Raji (cell line): Measurements from ENCODE around the gene RXFP1.

Experiments used
- POLR2A ChIP-seq: IDR thresholded peaks from 2 replicates; pipeline ENCODE4 v1.6.1; 2011; ENCODE audit warnings: low read depth, low read length, control low read depth; ENCODE audit not compliant: insufficient read depth

Gene RXFP1

GRCh38 chr4:158586881-158587280 lies 65.2 kb downstream of the RXFP1 start:
- TF ChIP-seq POLR2A, result no peak

GRCh38 chr4:158588285-158588684 lies 66.6 kb downstream of the RXFP1 start:
- no peak for TF ChIP-seq POLR2A

DNA sequence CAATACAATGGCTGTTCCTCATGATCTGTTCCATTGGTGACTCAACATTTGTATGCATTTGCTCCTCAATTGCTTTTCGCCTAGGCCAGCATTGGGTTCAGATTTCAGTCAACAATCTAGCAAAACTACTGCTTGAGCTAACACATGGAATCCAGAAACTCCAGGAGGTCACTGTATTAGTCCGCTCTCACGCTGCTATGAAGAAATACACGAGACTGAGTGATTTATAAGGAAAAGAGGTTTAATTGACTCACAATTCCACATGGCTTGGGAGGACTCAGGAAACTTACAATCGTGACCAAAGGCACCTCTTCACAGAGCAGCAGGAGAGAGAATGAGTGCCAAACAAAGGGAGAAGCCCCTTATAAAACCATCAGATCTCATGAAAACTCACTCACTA lies 67.1 kb downstream of the RXFP1 start:
- no peak for TF ChIP-seq POLR2A

GRCh38 chr4:158590306-158590705 lies 68.6 kb downstream of the RXFP1 start:
- no peak for TF ChIP-seq POLR2A

- no peak for TF ChIP-seq POLR2A
Measured at GRCh38 chr4:158590824-158591223, 69.1 kb downstream of the RXFP1 start.

DNA sequence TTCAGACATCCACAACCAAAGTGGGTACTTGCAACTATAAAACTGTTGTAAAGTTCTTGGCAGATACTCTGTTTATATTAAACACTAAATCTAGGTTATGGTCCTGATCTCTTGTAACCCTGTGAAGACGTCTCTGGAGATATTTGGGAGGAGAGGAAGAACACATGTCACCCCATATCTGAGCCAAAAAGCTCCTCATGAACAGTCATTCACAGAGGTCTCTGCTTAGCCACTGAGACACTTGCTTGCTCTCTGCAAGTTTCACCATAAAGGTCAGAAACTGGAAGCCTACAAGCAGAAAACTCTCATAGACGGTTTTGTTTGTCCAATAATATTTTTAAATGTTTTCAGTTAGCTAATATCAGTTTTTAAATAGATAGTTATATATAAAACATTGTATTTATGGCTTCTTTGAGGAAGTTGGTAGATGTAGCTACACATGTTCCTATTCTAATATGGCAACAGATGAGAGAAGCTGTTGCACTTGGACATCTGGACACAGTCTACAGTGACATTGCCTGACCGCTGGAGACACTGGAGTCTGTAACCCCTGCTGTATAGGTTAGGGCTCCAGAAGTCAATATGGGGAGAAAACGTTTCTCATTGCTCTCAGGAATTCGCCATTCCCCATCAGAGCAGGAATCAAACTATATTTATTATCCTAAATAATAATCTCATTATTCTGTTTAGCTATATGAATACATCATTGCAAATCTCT lies 76.4 kb downstream of the RXFP1 start:
- TF ChIP-seq POLR2A, result no peak

- no peak for TF ChIP-seq POLR2A
Measured at GRCh38 chr4:158599150-158599549, 77.5 kb downstream of the RXFP1 start.

GRCh38 chr4:158599765-158600498 lies 78.2 kb downstream of the RXFP1 start:
- no peak for TF ChIP-seq POLR2A

DNA sequence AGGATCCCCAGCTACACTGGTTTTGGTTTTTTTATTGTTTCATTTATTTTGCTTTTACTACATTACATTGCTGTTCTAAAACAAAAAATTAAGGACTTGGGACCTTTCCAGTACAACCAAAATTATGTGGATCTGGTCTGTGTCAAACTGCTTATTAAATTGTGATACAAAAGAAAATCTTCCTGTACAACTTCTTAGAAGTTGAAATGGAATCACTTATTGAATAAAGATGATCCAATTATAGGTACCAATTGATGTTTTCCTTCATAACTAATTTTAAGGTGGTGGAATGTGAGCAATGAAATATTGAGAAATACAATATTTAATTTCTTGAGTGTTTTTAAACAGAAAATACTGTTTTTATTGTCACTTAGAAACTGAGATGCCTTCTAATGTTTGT lies 82.7 kb downstream of the RXFP1 start:
- no peak for TF ChIP-seq POLR2A

DNA sequence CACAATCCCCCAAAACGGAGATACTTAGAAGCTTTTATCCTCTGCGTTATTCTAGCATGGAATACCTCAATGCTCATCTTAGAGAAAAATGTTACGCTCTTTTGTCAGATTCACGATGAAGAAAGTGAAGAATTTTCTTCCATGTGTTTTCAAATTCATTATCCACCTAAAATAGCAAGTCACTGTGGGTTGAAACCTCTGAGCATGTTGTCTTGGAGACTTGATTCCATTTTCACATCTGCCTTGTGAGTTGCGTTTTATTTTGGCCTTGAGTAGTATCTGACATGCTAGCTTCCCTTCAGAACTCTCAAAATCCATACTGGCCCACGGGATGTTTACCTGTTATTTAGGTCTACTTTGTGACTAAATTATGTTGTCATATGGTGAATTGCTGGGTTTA lies 83.7 kb downstream of the RXFP1 start:
- TF ChIP-seq POLR2A, result no peak

GRCh38 chr4:158606969-158607368 lies 85.3 kb downstream of the RXFP1 start:
- no peak for TF ChIP-seq POLR2A

DNA sequence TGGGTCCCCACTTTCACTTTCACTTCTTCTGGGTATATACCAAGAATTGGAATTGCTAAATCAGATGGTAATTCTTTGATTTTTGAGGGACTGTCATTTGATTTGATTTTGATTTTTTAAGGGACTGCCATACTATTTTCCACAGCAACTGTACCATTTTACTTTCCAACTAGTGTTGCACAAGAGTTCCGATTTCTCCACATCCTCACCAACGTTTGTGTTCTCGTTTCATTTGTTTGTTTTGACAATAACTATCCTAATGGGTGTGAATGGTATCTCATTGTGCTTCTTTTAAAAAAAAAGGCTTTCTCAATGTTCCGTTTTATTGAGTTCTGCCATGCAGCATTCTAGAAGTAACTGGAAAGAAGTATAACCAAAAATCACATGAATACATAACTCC lies 87.4 kb downstream of the RXFP1 start:
- TF ChIP-seq POLR2A, result no peak

DNA sequence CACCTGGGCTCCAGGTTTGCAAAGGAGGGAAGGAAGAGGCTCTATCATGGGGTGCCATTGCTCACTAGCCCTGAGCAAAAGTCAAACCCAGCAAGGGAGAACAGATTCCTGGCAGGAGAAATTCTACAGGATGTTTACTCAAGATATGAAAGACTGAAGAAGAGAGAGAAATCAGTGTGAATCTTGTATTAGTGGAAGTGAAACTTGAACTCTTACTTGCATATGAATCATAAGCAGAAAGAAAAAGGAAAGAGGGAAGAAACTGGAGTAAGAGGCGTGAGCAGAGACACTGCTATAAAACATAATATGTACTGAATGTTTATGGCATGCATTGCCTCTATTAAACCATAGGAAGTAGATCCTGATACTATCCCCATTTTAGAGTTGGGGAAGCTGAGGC lies 89.1 kb downstream of the RXFP1 start:
- TF ChIP-seq POLR2A, result no peak

- TF ChIP-seq POLR2A, result no peak
Measured at GRCh38 chr4:158613046-158613445, 91.4 kb downstream of the RXFP1 start.

GRCh38 chr4:158617956-158618355 lies 96.3 kb downstream of the RXFP1 start:
- TF ChIP-seq POLR2A, result no peak

DNA sequence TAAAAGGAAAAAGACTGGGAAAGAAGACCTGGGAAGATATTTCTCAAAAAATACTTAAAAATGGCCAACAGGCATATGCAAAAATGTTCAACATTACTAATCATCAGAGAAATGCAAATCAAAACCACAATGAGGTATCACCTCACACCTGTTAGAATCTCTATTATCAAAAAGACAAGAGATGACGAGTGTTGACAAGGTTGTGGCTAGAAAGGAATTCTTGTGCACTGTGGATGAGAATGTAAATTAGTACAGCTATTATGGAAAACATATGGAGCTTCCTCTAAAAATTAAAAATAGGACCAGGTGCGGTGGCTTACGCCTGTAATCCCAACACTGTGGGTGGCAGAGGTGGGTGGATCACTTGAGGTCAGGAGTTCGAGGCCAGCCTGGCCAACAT lies 100.0 kb downstream of the RXFP1 start:
- TF ChIP-seq POLR2A, result no peak

DNA sequence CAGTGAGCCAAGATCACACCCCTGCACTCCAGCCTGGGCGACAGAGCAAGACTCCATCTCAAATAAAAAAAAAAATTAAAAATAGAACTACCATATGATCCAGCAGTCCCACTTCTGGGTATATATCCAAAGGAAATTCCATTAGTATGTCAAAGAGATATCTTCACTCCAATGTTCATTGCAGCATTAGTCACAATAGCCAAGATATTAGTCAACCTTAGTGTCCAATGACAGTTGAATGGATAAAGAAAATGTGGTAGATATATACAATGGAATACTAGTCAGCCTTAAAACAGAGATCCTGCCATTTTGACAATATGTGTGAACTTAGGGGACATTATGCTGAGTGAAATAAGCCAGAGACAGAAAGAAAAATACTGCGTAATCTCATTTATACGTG lies 100.6 kb downstream of the RXFP1 start:
- no peak for TF ChIP-seq POLR2A

- no peak for TF ChIP-seq POLR2A
Measured at GRCh38 chr4:158624889-158625478, 103.3 kb downstream of the RXFP1 start.
